Caki2 (cell line): ENCODE measurements around the gene SERTAD1. TPM values are rescaled to one million over a fixed set of nuclear protein-coding genes. Genes with fewer than 3 reads are reported as not detected.

ENCODE experiments used
- total RNA-seq: library from RNA; depleted of rRNA; stranded (reverse); fragments of >200 nt; shearing (Covaris generic); gene quantifications from 2 replicates; pipeline ENCODE4 v1.2.3, GENCODE V29; 2014; ENCODE audit warnings: low replicate concordance; rRNA removed

The SERTAD1 gene
- total RNA-seq, 1 experiment from 2014 or later = 31.7 TPM

Other genes starting within 250 kb of the SERTAD1 start
- 9.4 and 20.0 TPM in 2 replicates for gene MAP3K10, start 234.6 kb downstream of the SERTAD1 start, total RNA-seq
- gene TTC9B, start 207.6 kb downstream of the SERTAD1 start, total RNA-seq = not detected in 2 replicates
- gene CCNP, start 199.3 kb downstream of the SERTAD1 start, total RNA-seq = not detected in 2 replicates
- gene AKT2, start 140.6 kb downstream of the SERTAD1 start, total RNA-seq = 63.4 and 91.3 TPM in 2 replicates
- 14.7 and 32.8 TPM in 2 replicates for gene C19orf47, start 77.6 kb downstream of the SERTAD1 start, total RNA-seq
- 381 and 440 TPM in 2 replicates for gene PLD3, start 77.3 kb downstream of the SERTAD1 start, total RNA-seq
- not detected in 2 replicates for gene HIPK4, start 35.8 kb downstream of the SERTAD1 start, total RNA-seq
- 4.4 and 5.3 TPM in 2 replicates for gene PRX, start 12.6 kb downstream of the SERTAD1 start, total RNA-seq
- 68.2 and 68.5 TPM in 2 replicates for gene SERTAD3, start 18.3 kb upstream of the SERTAD1 start, total RNA-seq
- gene BLVRB, start 39.8 kb upstream of the SERTAD1 start, total RNA-seq = 649 and 783 TPM in 2 replicates
- gene SPTBN4, start 41.0 kb upstream of the SERTAD1 start, total RNA-seq = 4.2 and 6.3 TPM in 2 replicates
- gene SHKBP1, start 150.9 kb upstream of the SERTAD1 start, total RNA-seq = 92.6 and 137 TPM in 2 replicates
- gene LTBP4, start 175.4 kb upstream of the SERTAD1 start, total RNA-seq = 47.7 and 129 TPM in 2 replicates